OCI-LY1 (cell line): Measurements from ENCODE around the gene ZNF275.

Experiments
- H2AFZ ChIP-seq: fragments of 200-600 bp; sonication (generic), shearing (Covaris generic); 2 replicates; pipeline ENCODE4 v1.6.0; 2014; ENCODE audit warnings: antibody characterized with exemption, mild to moderate bottlenecking, low read length
- H3F3A ChIP-seq: fragments of 200-600 bp; sonication (generic), shearing (Covaris generic); 2 replicates; pipeline ENCODE4 v1.6.0; 2014; ENCODE audit warnings: mild to moderate bottlenecking, antibody characterized with exemption, low read length, moderate library complexity; ENCODE audit not compliant: insufficient read depth
- H3K27ac ChIP-seq: fragments of 200-600 bp; sonication (generic); 2 replicates; pipeline ENCODE4 v1.5.1; 2014; ENCODE audit warnings: low read length, mixed run types, mild to moderate bottlenecking, low read depth; ENCODE audit not compliant: poor library complexity, severe bottlenecking
- H3K27me3 ChIP-seq: fragments of 200-600 bp; sonication (generic); 2 replicates; pipeline ENCODE4 v1.6.0; 2014; ENCODE audit warnings: antibody characterized with exemption, mild to moderate bottlenecking, low read length, moderate library complexity; ENCODE audit not compliant: insufficient read depth
- H3K36me3 ChIP-seq: fragments of 200-600 bp; sonication (generic); 2 replicates; pipeline ENCODE4 v1.6.1; 2014; ENCODE audit warnings: mild to moderate bottlenecking, antibody characterized with exemption, low read length, moderate library complexity, mixed read lengths; ENCODE audit not compliant: insufficient read depth
- H3K4me1 ChIP-seq: fragments of 200-600 bp; sonication (generic); 2 replicates; pipeline ENCODE4 v1.5.1; 2014; ENCODE audit warnings: mild to moderate bottlenecking, low read length, moderate library complexity; ENCODE audit not compliant: insufficient read depth, severe bottlenecking
- H3K4me2 ChIP-seq: fragments of 200-600 bp; sonication (generic), shearing (Covaris generic); 2 replicates; pipeline ENCODE4 v1.6.1; 2014; ENCODE audit warnings: low read length
- H3K4me3 ChIP-seq: fragments of 200-600 bp; sonication (generic); 2 replicates; pipeline ENCODE4 v1.5.1; 2014; ENCODE audit warnings: low read length, low read depth, mild to moderate bottlenecking, mixed read lengths; ENCODE audit not compliant: poor library complexity, severe bottlenecking
- H3K79me2 ChIP-seq: fragments of 200-600 bp; shearing (Covaris generic); 2 replicates; pipeline ENCODE4 v1.6.1; 2016; ENCODE audit warnings: mixed run types, low read length, mixed read lengths; ENCODE audit not compliant: insufficient read depth
- H3K9ac ChIP-seq: fragments of 200-600 bp; sonication (generic), shearing (Covaris generic); 2 replicates; pipeline ENCODE4 v1.6.1; 2014; ENCODE audit warnings: mild to moderate bottlenecking, low read length, mixed read lengths
- H3K9me2 ChIP-seq: fragments of 200-600 bp; sonication (generic), shearing (Covaris generic); 2 replicates; pipeline ENCODE4 v1.6.1; 2014; ENCODE audit warnings: low read depth, mild to moderate bottlenecking, low read length, mixed read lengths
- H3K9me3 ChIP-seq: fragments of 200-600 bp; shearing (Covaris generic); 2 replicates; pipeline ENCODE4 v1.6.1; 2014; ENCODE audit warnings: low read length, mixed read lengths
- H4K20me1 ChIP-seq: fragments of 200-600 bp; sonication (generic), shearing (Covaris generic); 2 replicates; pipeline ENCODE4 v1.6.0; 2016; ENCODE audit warnings: mild to moderate bottlenecking, low read length; ENCODE audit not compliant: insufficient read depth
- EZH2 ChIP-seq: fragments of 200-600 bp; sonication (generic), shearing (Covaris generic); IDR thresholded peaks from 2 replicates; pipeline ENCODE4 v1.8.0; 2017; ENCODE audit warnings: borderline replicate concordance, mixed run types, mild to moderate bottlenecking, antibody characterized with exemption, low read length, moderate library complexity, mixed read lengths
- TF ChIP-seq, protein P1 (sequence below): fragments of 200-600 bp; sonication (generic), shearing (Covaris generic); IDR thresholded peaks from 2 replicates; pipeline ENCODE4 v1.5.1; 2017; ENCODE audit warnings: mild to moderate bottlenecking, antibody characterized with exemption, low read length, moderate library complexity, mixed read lengths

Gene ZNF275

DNA sequence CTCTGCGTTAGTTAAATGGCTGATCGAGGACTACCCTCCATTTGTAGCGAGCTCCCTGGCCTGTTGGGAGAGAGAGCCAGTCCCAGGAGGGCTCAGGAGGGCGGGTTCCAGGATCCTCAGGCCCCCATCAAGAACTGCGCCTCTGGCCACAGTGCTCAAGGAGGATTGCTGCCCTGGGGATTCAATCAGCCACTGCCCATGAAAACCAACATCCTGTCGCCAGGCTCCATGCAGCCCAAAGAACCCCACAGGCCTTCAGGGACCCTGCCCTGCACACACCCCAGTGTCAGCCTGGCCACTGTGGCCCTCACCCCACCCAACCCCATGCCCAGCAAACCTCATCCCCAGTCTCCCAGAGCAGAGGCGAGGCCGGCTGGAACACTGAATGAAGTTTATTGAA, 16.6 kb upstream of the ZNF275 start:
- no peaks in the 10 kb centered on the region for H3K79me2 ChIP-seq
- H2AFZ ChIP-seq = no peak overlapping the region
- H3K9me2 ChIP-seq = no peaks in the 10 kb centered on the region
- no peak overlapping the region for H3K4me3 ChIP-seq
- no peak overlapping the region for H3K27ac ChIP-seq
- no peak for TF ChIP-seq EZH2
- TF ChIP-seq, protein P1, sequence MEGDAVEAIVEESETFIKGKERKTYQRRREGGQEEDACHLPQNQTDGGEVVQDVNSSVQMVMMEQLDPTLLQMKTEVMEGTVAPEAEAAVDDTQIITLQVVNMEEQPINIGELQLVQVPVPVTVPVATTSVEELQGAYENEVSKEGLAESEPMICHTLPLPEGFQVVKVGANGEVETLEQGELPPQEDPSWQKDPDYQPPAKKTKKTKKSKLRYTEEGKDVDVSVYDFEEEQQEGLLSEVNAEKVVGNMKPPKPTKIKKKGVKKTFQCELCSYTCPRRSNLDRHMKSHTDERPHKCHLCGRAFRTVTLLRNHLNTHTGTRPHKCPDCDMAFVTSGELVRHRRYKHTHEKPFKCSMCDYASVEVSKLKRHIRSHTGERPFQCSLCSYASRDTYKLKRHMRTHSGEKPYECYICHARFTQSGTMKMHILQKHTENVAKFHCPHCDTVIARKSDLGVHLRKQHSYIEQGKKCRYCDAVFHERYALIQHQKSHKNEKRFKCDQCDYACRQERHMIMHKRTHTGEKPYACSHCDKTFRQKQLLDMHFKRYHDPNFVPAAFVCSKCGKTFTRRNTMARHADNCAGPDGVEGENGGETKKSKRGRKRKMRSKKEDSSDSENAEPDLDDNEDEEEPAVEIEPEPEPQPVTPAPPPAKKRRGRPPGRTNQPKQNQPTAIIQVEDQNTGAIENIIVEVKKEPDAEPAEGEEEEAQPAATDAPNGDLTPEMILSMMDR = no peak
- H3K4me1 ChIP-seq = no peaks in the 10 kb centered on the region
- no peaks in the 10 kb centered on the region for H3F3A ChIP-seq
- no peak overlapping the region for H3K9ac ChIP-seq
- no peak overlapping the region for H3K4me2 ChIP-seq
- no peaks in the 10 kb centered on the region for H4K20me1 ChIP-seq
- no peaks in the 10 kb centered on the region for H3K36me3 ChIP-seq
- no peaks in the 10 kb centered on the region for H3K27me3 ChIP-seq
- H3K9me3 ChIP-seq = no peaks in the 10 kb centered on the region

GRCh38 chrX:153317996-153318722, 15.8 kb upstream of the ZNF275 start:
- H4K20me1 ChIP-seq = no peaks in the 10 kb centered on the region
- no peaks in the 10 kb centered on the region for H3K79me2 ChIP-seq
- no peak overlapping the region for H3K9ac ChIP-seq
- H2AFZ ChIP-seq = no peak overlapping the region
- H3K27me3 ChIP-seq = no peaks in the 10 kb centered on the region
- TF ChIP-seq, protein P1 = no peak
- no peak for TF ChIP-seq EZH2
- no peak overlapping the region for H3K27ac ChIP-seq
- H3K4me1 ChIP-seq = no peaks in the 10 kb centered on the region
- no peaks in the 10 kb centered on the region for H3K9me3 ChIP-seq
- H3K4me2 ChIP-seq = no peak overlapping the region
- no peaks in the 10 kb centered on the region for H3F3A ChIP-seq
- no peak overlapping the region for H3K4me3 ChIP-seq
- no peaks in the 10 kb centered on the region for H3K9me2 ChIP-seq
- H3K36me3 ChIP-seq = no peaks in the 10 kb centered on the region

GRCh38 chrX:153318811-153319210, 15.1 kb upstream of the ZNF275 start:
- H3K36me3 ChIP-seq = no peaks in the 10 kb centered on the region
- no peak overlapping the region for H3K27ac ChIP-seq
- H3K9me2 ChIP-seq = no peaks in the 10 kb centered on the region
- H3K9ac ChIP-seq = no peak overlapping the region
- H4K20me1 ChIP-seq = no peaks in the 10 kb centered on the region
- no peak overlapping the region for H3K4me2 ChIP-seq
- H3K9me3 ChIP-seq = no peaks in the 10 kb centered on the region
- H3K4me1 ChIP-seq = no peaks in the 10 kb centered on the region
- H3K79me2 ChIP-seq = no peaks in the 10 kb centered on the region
- no peaks in the 10 kb centered on the region for H3K27me3 ChIP-seq
- TF ChIP-seq, protein P1 = no peak
- no peak for TF ChIP-seq EZH2
- no peak overlapping the region for H2AFZ ChIP-seq
- H3F3A ChIP-seq = no peaks in the 10 kb centered on the region
- H3K4me3 ChIP-seq = no peak overlapping the region
